GM21737 (cell line): ENCODE measurements around the gene PLCB4.
A peak's percentile ranks its signal among the peaks of the same experiment; 100 is the strongest.

ENCODE experiments used
- ATAC-seq: cut with Tn5 transposase; IDR thresholded peaks from one replicate; pipeline ENCODE4 v1.9.1; 2021; ENCODE audit warnings: mild to moderate bottlenecking, moderate library complexity; ENCODE audit not compliant: unreplicated experiment

PLCB4 gene

GRCh38 chr20:9389346-9389745 lies 320.5 kb downstream of the PLCB4 start:
- no peak for ATAC-seq

- no peak for ATAC-seq
These were observed 321.6 kb downstream of the PLCB4 start for GRCh38 chr20:9390441-9390840.

- ATAC-seq = no peak
These were observed 324.3 kb downstream of the PLCB4 start for GRCh38 chr20:9392892-9393857.

- ATAC-seq = no peak
These were observed 327.1 kb downstream of the PLCB4 start for GRCh38 chr20:9395971-9396370.

GRCh38 chr20:9397928-9398327 lies 329.0 kb downstream of the PLCB4 start:
- peak; percentile 78 for ATAC-seq

GRCh38 chr20:9398882-9399281 lies 330.0 kb downstream of the PLCB4 start:
- ATAC-seq = no peak

- no peak for ATAC-seq
These were observed 330.4 kb downstream of the PLCB4 start for GRCh38 chr20:9399322-9399721.

- ATAC-seq = no peak
These were observed 331.5 kb downstream of the PLCB4 start for GRCh38 chr20:9400171-9401025.

GRCh38 chr20:9401371-9401770 lies 332.5 kb downstream of the PLCB4 start:
- no peak for ATAC-seq

- no peak for ATAC-seq
These were observed 333.3 kb downstream of the PLCB4 start for GRCh38 chr20:9402141-9402540.

- no peak for ATAC-seq
These were observed 333.7 kb downstream of the PLCB4 start for GRCh38 chr20:9402546-9402945.

GRCh38 chr20:9403448-9403847 lies 334.6 kb downstream of the PLCB4 start:
- no peak for ATAC-seq

GRCh38 chr20:9407805-9408421 lies 339.0 kb downstream of the PLCB4 start:
- ATAC-seq = no peak

GRCh38 chr20:9408422-9409300 lies 339.8 kb downstream of the PLCB4 start:
- no peak for ATAC-seq

GRCh38 chr20:9409352-9409751 lies 340.5 kb downstream of the PLCB4 start:
- ATAC-seq = no peak

- ATAC-seq = no peak
These were observed 341.1 kb downstream of the PLCB4 start for GRCh38 chr20:9409981-9410380.

- ATAC-seq = no peak
These were observed 342.9 kb downstream of the PLCB4 start for GRCh38 chr20:9411833-9412232.

GRCh38 chr20:9412309-9412708 lies 343.4 kb downstream of the PLCB4 start:
- ATAC-seq = peak; percentile 59

- ATAC-seq = no peak
These were observed 344.1 kb downstream of the PLCB4 start for GRCh38 chr20:9413001-9413400.

GRCh38 chr20:9415426-9415825 lies 346.5 kb downstream of the PLCB4 start:
- no peak for ATAC-seq
